Gastrocnemius medialis (tissue), 4 donors: ENCODE results near the gene DSCAML1.

Source experiments
- CTCF ChIP-seq, 5 experiments: fragments of 450-650 bp in 3 of 5; fragments of 200-600 bp in 2 of 5; sonication (generic) in 2 of 5; IDR thresholded peaks in 4 of 5; conservative IDR thresholded peaks in 1 of 5; 1 replicate in 4 of 5; 2 replicates in 1 of 5; pipeline ENCODE4 v1.5.1; 2016 to 2019; ENCODE audit warnings: antibody characterized with exemption in 5 of 5, mild to moderate bottlenecking in 3 of 5, moderate library complexity in 3 of 5
- POLR2A ChIP-seq, 2 donors: fragments of 450-650 bp; IDR thresholded peaks; one replicate each; pipeline ENCODE4 v1.6.1; 2017; ENCODE audit warnings: antibody characterized with exemption in 2 of 2, mild to moderate bottlenecking in 2 of 2, moderate library complexity in 2 of 2

GRCh38 chr11:117643606-117644300 is 153.3 kb downstream of the DSCAML1 start:
- TF ChIP-seq CTCF (IDR thresholded peaks at IDR 0.05 in 4 of 5, conservative IDR thresholded peaks at IDR 0.05 in 1 of 5), result no peak
- no peak for TF ChIP-seq POLR2A (IDR thresholded peaks at IDR 0.05)
